OCI-LY7 (cell line): ENCODE results near the gene SLC17A1. TPM values are rescaled to one million over a fixed set of nuclear protein-coding genes. Genes with fewer than 3 reads are reported as not detected.

Experiments used
- BruUV-seq: library from RNA; stranded (reverse); fragments of 400-500 nt; replicated peaks from 2 replicates; lab custom pipeline; 2021; lab: Mats Ljungman, UMichigan
- CTCF ChIA-PET: fragments of 300-600 bp; sonication (Branson Sonifier 250); formaldehyde crosslinking; loops from one replicate; lab custom pipeline; 2022; ENCODE audit warnings: antibody characterized with exemption; ENCODE audit not compliant: unreplicated experiment; lab: Charles Lee
- POLR2A ChIA-PET: fragments of 300-600 bp; sonication (Branson Sonifier 250); formaldehyde crosslinking; loops from one replicate; lab custom pipeline; 2022; ENCODE audit warnings: antibody characterized with exemption; lab: Charles Lee
- DNase-seq: peaks from one replicate; pipeline ENCODE4 v3.0.0-alpha.2; 2015; ENCODE audit warnings: low spot score
- H2AFZ ChIP-seq: fragments of 200-600 bp; sonication (generic), shearing (Covaris generic); 2 replicates; pipeline ENCODE4 v1.6.1; 2014; ENCODE audit warnings: mild to moderate bottlenecking, antibody characterized with exemption, low read length, moderate library complexity
- H3K27ac ChIP-seq: fragments of 200-600 bp; sonication (generic); 2 replicates; pipeline ENCODE4 v1.5.1; 2014; ENCODE audit warnings: mixed run types, low read depth, mild to moderate bottlenecking, moderate library complexity, low read length, inconsistent platforms; ENCODE audit not compliant: poor library complexity, severe bottlenecking
- H3K36me3 ChIP-seq: fragments of 200-600 bp; sonication (generic); 2 replicates; pipeline ENCODE4 v1.6.1; 2014; ENCODE audit warnings: mild to moderate bottlenecking, antibody characterized with exemption, low read length, moderate library complexity, mixed read lengths; ENCODE audit not compliant: insufficient read depth
- H3K4me1 ChIP-seq: fragments of 200-600 bp; sonication (generic); 2 replicates; pipeline ENCODE4 v1.5.1; 2014; ENCODE audit warnings: mild to moderate bottlenecking, low read length; ENCODE audit not compliant: insufficient read depth, poor library complexity, severe bottlenecking
- H3K4me2 ChIP-seq: fragments of 200-600 bp; sonication (generic); 2 replicates; pipeline ENCODE4 v1.6.1; 2014; ENCODE audit warnings: mild to moderate bottlenecking, low read length
- H3K4me3 ChIP-seq: fragments of 200-600 bp; sonication (generic); 2 replicates; pipeline ENCODE4 v1.5.1; 2014; ENCODE audit warnings: mild to moderate bottlenecking, low read depth, low read length; ENCODE audit not compliant: poor library complexity, severe bottlenecking
- H3K79me2 ChIP-seq: fragments of 200-600 bp; sonication (generic); 2 replicates; pipeline ENCODE4 v1.6.1; 2016; ENCODE audit warnings: low read depth, mild to moderate bottlenecking, low read length, moderate library complexity, mixed read lengths; ENCODE audit not compliant: insufficient read depth
- H3K9me2 ChIP-seq: fragments of 200-600 bp; sonication (generic); 2 replicates; pipeline ENCODE4 v1.6.1; 2016; ENCODE audit warnings: mild to moderate bottlenecking, low read length, mixed read lengths; ENCODE audit not compliant: insufficient read depth
- H3K9me3 ChIP-seq: fragments of 200-600 bp; sonication (generic); 2 replicates; pipeline ENCODE4 v1.6.1; 2014; ENCODE audit warnings: mild to moderate bottlenecking, mixed run types, low read length, mixed read lengths
- H4K20me1 ChIP-seq: fragments of 200-600 bp; sonication (generic); 2 replicates; pipeline ENCODE4 v1.6.1; 2014; ENCODE audit warnings: mild to moderate bottlenecking, antibody characterized with exemption, low read length, moderate library complexity, mixed read lengths; ENCODE audit not compliant: insufficient read depth
- CTCF ChIP-seq: fragments of 200-600 bp; sonication (generic); conservative IDR thresholded peaks from 2 replicates; pipeline ENCODE4 v1.5.1; 2014; ENCODE audit warnings: mild to moderate bottlenecking, antibody characterized with exemption, low read length, moderate library complexity, mixed read lengths
- EZH2phosphoT487 ChIP-seq: fragments of 200-600 bp; sonication (generic); IDR thresholded peaks from 2 replicates; pipeline ENCODE4 v1.6.1; 2018; ENCODE audit warnings: low read depth, borderline replicate concordance, mild to moderate bottlenecking, mixed run types, antibody characterized with exemption, low read length, moderate library complexity, mixed read lengths
- intact Hi-C: fragments of 100-400 bp; cut with micrococcal nuclease; formaldehyde crosslinking; loops from one replicate; pipeline ENCODE4 v1.10.0; 2022; ENCODE audit not compliant: unreplicated experiment
- total RNA-seq, 2 experiments: library from RNA; depleted of rRNA in 1 of 2; stranded (reverse); fragments of >200 nt in 1 of 2; shearing (Covaris generic) in 1 of 2; gene quantifications; 2 replicates each; pipeline ENCODE4 v1.2.3, GENCODE V29; 2014 to 2022

SLC17A1 gene
- total RNA-seq, 2 experiments from 2014 or later, result not detected

GRCh38 chr6:25781134-25781533 is 50.7 kb downstream of the SLC17A1 start:
- POLR2A ChIA-PET, result no interaction called here
- Histone ChIP-seq H3K4me3 (no peak overlapping the region), H2AFZ (no peak overlapping the region), H3K79me2 (no peaks in the 10 kb centered on the region), H4K20me1 (no peaks in the 10 kb centered on the region), H3K9me2 (no peaks in the 10 kb centered on the region), H3K27ac (no peak overlapping the region), H3K36me3 (no peaks in the 10 kb centered on the region), H3K4me1 (no peaks in the 10 kb centered on the region), H3K9me3 (no peaks in the 10 kb centered on the region), H3K4me2 (no peak overlapping the region)
- intact Hi-C loops, result no loop called here
- no TSS peak for BruUV-seq
- TF ChIP-seq EZH2phosphoT487, result no peak
- TF ChIP-seq CTCF, result no peak
- DNase-seq, result no peak
- CTCF ChIA-PET, result no interaction called here

- H3K27ac ChIP-seq, result no peak overlapping the region
- H3K9me2 ChIP-seq, result no peaks in the 10 kb centered on the region
- intact Hi-C loops, result no loop called here
- H4K20me1 ChIP-seq, result no peaks in the 10 kb centered on the region
- no peaks in the 10 kb centered on the region for H3K4me1 ChIP-seq
- ChIA-PET CTCF (no interaction called here), POLR2A (no interaction called here)
- no peak overlapping the region for H2AFZ ChIP-seq
- no peak for DNase-seq
- H3K4me2 ChIP-seq, result no peak overlapping the region
- no peaks in the 10 kb centered on the region for H3K79me2 ChIP-seq
- TF ChIP-seq CTCF (no peak), EZH2phosphoT487 (no peak)
- BruUV-seq, result no TSS peak
- no peaks in the 10 kb centered on the region for H3K9me3 ChIP-seq
- no peak overlapping the region for H3K4me3 ChIP-seq
- no peaks in the 10 kb centered on the region for H3K36me3 ChIP-seq
These were observed 53.8 kb downstream of the SLC17A1 start for GRCh38 chr6:25777856-25778649.

GRCh38 chr6:25777031-25777430 is 54.8 kb downstream of the SLC17A1 start:
- Histone ChIP-seq H3K27ac (no peak overlapping the region), H3K4me3 (no peak overlapping the region), H3K4me2 (no peak overlapping the region), H3K36me3 (no peaks in the 10 kb centered on the region), H3K4me1 (no peaks in the 10 kb centered on the region), H3K79me2 (no peaks in the 10 kb centered on the region), H3K9me3 (no peaks in the 10 kb centered on the region), H4K20me1 (no peaks in the 10 kb centered on the region), H3K9me2 (no peaks in the 10 kb centered on the region), H2AFZ (no peak overlapping the region)
- ChIA-PET CTCF (no interaction called here), POLR2A (no interaction called here)
- intact Hi-C loops, result no loop called here
- no peak for TF ChIP-seq EZH2phosphoT487
- TF ChIP-seq CTCF, result no peak
- no TSS peak for BruUV-seq
- DNase-seq, result no peak
